Activated T-cell treated with anti-CD3 and anti-CD28 coated beads, Interleukin-2, amount 50 U/mL, for 48 hours (primary cell): ENCODE data around the gene MVK.

Source experiments
- DNase-seq, 2 experiments: peaks; one replicate each; pipeline ENCODE4 v3.0.0-alpha.2; 2020

The MVK gene

DNA sequence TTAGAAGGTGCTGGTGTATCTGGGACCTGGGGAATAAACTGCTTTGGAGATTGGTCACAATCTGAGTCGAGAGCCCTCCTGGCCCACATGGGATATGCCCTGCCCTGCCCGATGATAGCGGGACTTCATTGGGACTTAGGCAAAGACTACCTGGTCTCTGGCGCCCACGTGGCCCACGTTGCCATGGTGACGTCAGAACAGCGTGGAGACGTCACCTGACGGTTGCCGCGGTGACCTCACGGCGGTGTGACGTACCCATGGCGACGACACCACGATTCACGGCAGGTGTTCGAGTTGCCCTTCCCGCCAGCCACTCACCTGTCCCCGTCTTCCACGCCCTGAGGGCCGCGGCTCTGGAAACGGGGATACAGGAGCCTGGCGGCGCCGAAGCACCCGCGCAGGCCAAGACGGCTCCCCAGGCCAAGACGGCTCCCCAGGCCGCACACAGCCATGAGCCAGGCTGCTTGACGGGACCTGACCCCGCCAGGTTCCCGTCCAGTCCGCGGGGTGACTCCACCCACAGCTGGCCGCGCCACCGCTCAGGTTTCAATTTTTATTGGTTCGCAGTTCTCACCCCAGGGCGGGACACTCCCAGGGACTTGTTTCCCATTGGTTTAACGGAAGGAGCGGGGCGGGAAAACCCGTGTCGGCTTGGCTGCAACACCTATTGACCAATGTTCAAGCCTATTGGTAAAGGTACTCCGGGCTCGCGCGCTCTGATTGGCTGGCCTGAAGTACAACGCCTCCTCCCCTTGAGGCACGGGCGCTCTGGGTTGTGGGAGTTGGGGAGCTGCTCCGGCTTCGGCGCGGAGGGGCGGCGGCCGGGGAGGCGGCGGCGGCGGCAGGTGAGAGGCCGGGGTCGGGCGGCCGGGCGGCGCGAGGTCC, at the start of gene MVK, which contains the start of gene MMAB:
TSS of gene MVK (plus strand) at position 766 of the 885 bp plus-strand sequence. CDS start 1,029 bp downstream, outside the sequence.
TSS of gene MMAB (minus strand) at position 476 of the 885 bp plus-strand sequence. CDS start at position 452, 24 bp downstream.
- peak; percentile 98 to 99 for DNase-seq

GRCh38 chr12:109524466-109525278, 48.9 kb upstream of the MVK start:
- no peak for DNase-seq

- DNase-seq: no peak
Observed at GRCh38 chr12:109525279-109525585, 48.4 kb upstream of the MVK start.

- no peak for DNase-seq
Observed at GRCh38 chr12:109527489-109528123, 46.0 kb upstream of the MVK start.

GRCh38 chr12:109529691-109530640, 43.6 kb upstream of the MVK start:
- no peak for DNase-seq

DNA sequence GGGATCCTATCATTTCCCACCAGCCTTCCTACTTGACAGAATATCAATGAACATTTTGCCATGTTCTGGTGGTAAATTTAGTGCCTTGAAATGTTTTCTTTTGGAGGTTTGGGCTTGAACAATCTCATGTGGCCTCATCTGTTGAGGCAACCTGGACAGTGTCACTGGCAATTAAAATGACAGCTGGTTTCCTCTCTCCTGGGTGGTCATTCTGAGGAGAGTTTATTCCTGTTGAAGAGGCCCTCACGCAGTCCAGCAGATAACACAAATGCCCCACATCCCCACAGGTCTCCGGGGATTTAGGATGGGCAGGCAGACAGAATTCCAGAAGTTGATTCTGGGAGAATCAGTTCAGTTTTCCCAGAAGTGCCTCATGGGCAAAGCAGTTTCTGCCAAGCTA, 42.2 kb upstream of the MVK start:
- DNase-seq: no peak

- DNase-seq: no peak
Observed at GRCh38 chr12:109532721-109533486, 40.7 kb upstream of the MVK start.

GRCh38 chr12:109533487-109533740, 40.2 kb upstream of the MVK start:
- DNase-seq: no peak

DNA sequence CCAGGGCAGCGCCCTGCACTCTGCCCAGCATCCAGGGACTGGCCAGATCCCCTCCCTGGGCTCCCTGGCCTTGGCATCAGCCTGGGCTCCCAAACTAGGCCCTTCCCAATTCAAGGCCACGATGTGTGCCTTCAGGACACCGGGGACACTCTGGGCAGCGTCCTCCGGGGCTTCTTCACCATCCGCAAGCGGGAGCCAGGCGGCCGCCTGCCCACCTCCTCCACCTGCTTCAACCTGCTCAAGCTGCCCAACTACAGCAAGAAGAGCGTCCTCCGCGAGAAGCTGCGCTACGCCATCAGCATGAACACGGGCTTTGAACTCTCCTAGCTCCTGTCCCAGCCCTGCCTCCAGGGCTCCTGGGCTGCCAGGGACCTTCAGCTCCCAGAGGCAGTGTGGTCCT, 39.1 kb upstream of the MVK start:
- DNase-seq: no peak

GRCh38 chr12:109535231-109535862, 38.2 kb upstream of the MVK start:
- DNase-seq: no peak

- DNase-seq: no peak
Observed at GRCh38 chr12:109535863-109536250, 37.7 kb upstream of the MVK start.

GRCh38 chr12:109537136-109537535, 36.5 kb upstream of the MVK start:
- DNase-seq: no peak

- no peak for DNase-seq
Observed at GRCh38 chr12:109538191-109538863, 35.3 kb upstream of the MVK start.

DNA sequence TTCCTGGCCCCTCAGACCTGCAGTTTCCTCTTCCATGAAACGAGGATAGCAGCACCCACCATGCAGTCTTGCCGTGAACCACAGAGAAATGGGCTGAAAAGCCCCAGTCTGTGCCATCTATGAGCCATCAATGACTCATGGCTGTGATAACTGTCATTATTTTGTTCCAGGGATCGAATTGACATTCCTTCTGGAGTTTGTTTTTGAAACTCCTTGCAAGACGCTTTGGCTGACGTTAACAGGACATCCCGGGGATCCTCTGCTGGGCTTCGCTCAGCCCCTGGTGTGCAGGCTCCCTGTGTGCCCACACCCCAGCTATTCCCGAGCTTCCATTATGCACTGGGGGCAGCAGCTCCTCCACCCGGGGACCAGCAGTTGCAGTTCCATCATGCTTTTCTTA, 34.1 kb upstream of the MVK start:
- no peak for DNase-seq

GRCh38 chr12:109540526-109541412, 32.8 kb upstream of the MVK start:
- no peak for DNase-seq

DNA sequence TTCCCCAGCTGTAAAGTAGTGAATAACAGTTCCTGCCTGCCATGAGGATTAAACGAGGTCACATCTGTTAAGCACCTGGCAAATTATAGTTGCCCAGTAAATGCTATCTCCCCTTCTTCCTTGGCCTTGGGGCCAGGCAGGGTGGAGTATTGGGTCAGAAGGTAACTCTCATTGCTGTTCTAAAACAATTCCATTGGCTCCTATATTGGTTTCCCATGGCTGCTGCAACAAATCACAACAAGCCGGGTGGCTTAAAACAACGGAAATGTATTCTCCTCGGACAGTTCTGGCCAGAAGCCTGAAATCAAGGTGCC, 32.2 kb upstream of the MVK start:
- DNase-seq: no peak

DNA sequence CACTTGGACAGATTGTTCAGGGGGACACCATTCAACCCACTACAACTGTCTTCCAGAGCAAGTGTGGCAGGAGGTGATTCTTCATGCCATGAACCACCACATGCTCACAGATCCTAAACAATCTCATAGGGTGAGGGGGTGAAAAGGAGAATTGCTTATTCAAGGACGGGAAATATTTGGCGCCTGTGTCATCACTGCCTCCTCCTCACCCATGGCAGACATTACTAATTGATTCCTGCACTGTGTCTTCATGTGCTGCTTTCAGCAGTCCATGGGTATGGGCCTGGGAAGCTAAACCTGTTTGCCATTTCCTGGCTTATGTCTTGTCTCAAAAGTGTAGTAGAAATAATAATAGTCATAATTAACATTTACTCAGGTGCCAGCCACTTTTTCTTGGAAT, 31.6 kb upstream of the MVK start:
- no peak for DNase-seq

- no peak for DNase-seq
Observed at GRCh38 chr12:109542876-109543275, 30.7 kb upstream of the MVK start.

DNA sequence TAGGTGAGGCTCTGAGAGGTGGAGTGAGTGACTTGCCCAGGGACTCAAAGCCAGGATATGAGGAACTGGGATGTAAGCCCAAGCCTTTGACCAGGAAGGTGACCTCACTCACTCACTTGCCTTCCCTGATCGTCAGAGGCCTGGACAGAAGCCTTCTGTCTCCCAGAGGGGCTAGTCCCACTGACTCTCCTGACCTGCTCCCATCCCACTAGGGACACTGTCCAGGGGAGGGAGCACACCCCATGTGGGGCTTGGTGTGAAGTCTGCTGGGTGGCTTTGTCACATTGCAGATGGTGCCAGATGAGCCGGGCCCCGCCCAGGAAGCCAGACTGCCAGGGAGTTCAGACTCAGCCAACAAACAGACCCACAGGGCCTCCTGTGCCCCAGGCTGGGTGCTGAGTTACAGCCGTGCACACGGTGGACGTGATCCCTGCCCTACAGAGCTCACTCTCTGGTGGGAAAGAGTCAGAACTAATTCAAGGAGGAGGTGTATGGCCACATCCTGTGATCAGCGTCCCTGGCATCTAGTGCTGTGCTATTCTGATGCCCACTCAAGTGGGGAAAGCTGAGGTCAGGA, 28.6 kb upstream of the MVK start:
- no peak for DNase-seq

GRCh38 chr12:109545826-109546225, 27.8 kb upstream of the MVK start:
- DNase-seq: no peak
